Adipose tissue (tissue), 3 donors: ENCODE measurements around the gene ACY1. TPM values are rescaled to one million over a fixed set of nuclear protein-coding genes. Genes with fewer than 3 reads are reported as not detected.

Source experiments
- H3K27ac ChIP-seq: one replicate; pipeline ENCODE4 v1.5.1; 2013; ENCODE audit warnings: low read depth, low read length
- WGBS, 3 donors: extraction: QIAGEN DNeasy Blood & Tissue Kit; methylation state at CpG; one replicate each; pipeline ENCODE4 v1.1.7; 2013; 5-methylcytosine and 5-hydroxymethylcytosine counted together
- polyA plus RNA-seq, 3 donors: library from polyadenylated mRNA; stranded (reverse); fragments of 200-250 nt; gene quantifications; one replicate each; pipeline ENCODE4 v1.2.3, GENCODE V29; 2013
- donor health status: healthy with polysubstance abuse.
- donor health status: Bipolar disorder and iron deficiency.
- donor health status: healthy.

ACY1 gene
- polyA plus RNA-seq, 3 donors, result 22.6 to 73.7 (median 46.8) TPM

- WGBS, 3 donors, result 82 to 91% (median 84%) methylated on average over 18 of the region's 18 CpGs
- H3K27ac ChIP-seq, result no peak overlapping the region
Observed at GRCh38 chr3:51945031-51945840, 38.1 kb upstream of the ACY1 start.

DNA sequence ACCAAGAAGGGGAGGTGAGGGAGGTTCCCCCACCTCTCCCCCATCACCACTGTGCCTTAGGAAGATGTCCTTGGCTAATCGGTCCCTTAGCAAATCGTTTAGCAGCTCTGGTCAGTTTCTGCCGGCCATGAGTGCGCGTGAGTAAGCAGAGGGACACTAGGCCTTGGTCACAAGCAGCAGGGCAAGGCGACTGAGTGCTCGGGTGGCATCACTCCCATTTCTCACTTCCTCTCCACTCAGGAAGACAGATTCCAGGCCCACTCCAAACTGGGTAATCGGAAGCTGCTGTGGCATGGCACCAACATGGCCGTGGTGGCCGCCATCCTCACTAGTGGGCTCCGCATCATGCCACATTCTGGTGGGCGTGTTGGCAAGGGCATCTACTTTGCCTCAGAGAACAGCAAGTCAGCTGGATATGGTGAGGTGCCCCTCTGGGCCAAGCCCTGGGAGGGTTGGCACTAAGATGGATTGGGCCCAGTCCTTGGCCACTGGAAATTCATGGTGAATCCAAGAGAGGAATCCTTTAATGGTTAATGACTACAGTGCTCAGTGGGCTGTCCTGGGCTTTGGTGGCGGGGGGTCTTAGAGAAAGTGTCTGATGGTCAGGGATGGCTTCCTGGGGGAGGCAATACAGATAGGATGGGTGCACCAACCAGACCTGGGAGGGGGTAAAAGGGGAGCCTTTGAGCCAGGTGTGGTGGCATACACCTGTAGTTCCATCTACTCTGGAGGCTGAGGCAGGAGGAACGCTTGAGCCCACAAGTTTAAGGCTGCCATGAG lies 37.2 kb upstream of the ACY1 start:
- H3K27ac ChIP-seq, result no peak overlapping the region
- WGBS, 3 donors, result 89 to 93% (median 91%) methylated on average over 14 of the region's 14 CpGs

DNA sequence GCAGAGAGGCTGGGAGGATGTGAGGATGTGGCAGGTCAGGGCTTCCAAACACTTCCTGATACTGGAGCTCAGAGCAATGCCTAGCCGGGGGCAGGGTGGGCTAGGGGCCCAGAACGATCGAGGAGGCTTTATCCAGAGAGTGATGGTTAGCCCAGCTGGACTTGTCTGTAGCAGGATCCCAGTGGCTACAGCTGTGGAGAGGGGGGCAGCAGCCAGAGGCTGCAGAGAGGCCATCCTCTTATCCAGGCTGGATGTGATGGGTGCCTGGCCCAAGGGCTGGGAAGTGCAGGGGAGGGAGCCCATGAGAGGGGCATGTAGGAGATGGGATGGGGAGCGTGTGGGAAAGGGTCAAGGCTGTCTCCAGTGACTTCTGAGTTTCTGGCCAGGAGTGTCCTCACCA lies 36.5 kb upstream of the ACY1 start:
- H3K27ac ChIP-seq, result no peak overlapping the region
- 75 to 83% (median 80%) methylated on average over 4 of the region's 4 CpGs for WGBS, 3 donors

DNA sequence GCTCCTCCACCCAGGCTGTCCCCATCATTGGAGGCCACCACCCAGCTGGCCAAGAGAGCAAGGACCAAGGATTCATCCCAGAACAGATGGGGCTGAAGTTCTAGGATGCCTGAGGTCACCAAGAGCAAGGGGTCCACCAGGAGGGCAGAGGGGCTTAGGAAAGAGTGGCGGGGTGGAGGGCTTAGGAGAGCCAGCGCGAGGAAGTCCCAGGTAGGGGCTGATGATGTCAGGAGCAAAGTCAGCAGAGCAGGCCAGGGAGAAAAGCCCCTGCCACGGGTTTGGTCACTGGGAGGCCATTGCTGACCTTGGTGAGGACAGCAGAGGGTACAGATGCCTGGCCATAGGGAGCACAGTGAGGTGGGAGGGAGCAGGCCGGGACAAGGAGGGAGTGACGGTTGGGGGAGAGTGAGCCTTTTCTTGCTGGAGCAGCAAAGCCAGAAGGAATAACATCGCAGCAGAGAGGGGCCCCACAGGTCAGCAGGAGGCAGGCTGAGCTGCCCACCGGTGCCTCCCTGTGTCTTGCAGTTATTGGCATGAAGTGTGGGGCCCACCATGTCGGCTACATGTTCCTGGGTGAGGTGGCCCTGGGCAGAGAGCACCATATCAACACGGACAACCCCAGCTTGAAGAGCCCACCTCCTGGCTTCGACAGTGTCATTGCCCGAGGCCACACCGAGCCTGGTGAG lies 36.0 kb upstream of the ACY1 start:
- 68 to 85% (median 82%) methylated on average over 11 to 13 of the region's 13 CpGs for WGBS, 3 donors
- H3K27ac ChIP-seq, result no peak overlapping the region

DNA sequence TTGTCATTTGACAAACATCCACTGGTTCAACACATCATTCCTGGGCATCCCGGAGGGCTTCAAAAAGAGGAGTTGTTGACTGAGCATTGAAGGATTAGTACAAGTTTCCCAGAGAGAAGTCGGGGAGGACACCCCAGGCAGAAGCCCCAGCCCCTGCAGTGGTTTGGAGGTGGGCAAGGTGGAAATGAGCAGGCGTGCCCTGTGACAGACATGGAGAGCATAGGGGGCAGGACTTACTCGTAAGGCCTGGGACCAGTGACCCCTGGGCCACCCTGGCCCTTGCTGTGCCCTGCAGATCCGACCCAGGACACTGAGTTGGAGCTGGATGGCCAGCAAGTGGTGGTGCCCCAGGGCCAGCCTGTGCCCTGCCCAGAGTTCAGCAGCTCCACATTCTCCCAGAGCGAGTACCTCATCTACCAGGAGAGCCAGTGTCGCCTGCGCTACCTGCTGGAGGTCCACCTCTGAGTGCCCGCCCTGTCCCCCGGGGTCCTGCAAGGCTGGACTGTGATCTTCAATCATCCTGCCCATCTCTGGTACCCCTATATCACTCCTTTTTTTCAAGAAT lies 35.2 kb upstream of the ACY1 start:
- WGBS, 3 donors, result 89 to 91% (median 91%) methylated on average over 10 of the region's 10 CpGs

DNA sequence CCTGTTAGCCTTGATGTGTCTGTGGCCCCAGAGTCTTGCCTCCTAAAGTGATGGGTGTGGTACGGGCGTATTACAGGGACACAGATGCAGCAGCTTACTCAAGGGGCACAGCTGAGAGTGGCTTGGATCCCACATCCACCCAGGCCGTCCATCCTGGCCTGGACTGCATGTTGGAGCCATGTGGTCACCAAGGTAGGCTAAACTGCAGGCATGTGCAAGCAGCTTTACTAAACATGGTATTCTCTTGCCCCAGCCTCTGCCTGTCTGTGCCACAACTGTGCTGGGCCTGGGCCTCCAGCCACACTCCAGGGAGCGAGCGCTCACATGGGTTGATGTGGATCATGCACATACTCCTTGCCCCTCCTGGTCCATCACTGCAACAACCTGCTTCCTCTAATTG lies 34.2 kb upstream of the ACY1 start:
- H3K27ac ChIP-seq, result no peak overlapping the region
- 81 to 94% (median 90%) methylated on average over 5 of the region's 5 CpGs for WGBS, 3 donors

More for the DNA sequence above, 35.2 kb upstream of the ACY1 start:
- H3K27ac ChIP-seq, result no peak overlapping the region

DNA sequence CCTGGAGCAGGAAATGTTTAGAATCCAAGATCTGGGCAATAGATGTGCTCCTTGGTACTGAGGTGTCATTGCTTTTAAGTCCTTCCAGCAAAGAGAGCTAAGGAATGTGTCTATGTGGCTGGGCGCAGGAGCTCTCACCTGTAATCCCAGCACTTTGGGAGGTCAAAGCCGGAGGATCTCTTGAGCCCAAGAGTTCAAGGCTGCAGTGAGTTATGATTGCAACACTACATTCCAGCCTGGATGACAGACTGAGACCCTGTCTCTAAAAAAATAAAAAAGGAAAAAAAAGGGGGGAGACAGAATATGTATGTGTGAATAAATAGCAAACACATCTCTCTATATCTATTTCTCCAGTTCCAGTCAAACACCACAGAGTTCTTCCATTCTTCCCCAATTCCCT lies 32.4 kb upstream of the ACY1 start:
- no peak overlapping the region for H3K27ac ChIP-seq
- 79 to 94% (median 92%) methylated on average over 2 of the region's 2 CpGs for WGBS, 3 donors

- WGBS, 3 donors, result 45 to 67% (median 51%) methylated on average over 3 of the region's 3 CpGs
- H3K27ac ChIP-seq, result no peak overlapping the region
Observed at GRCh38 chr3:51953445-51953844, 29.9 kb upstream of the ACY1 start.

DNA sequence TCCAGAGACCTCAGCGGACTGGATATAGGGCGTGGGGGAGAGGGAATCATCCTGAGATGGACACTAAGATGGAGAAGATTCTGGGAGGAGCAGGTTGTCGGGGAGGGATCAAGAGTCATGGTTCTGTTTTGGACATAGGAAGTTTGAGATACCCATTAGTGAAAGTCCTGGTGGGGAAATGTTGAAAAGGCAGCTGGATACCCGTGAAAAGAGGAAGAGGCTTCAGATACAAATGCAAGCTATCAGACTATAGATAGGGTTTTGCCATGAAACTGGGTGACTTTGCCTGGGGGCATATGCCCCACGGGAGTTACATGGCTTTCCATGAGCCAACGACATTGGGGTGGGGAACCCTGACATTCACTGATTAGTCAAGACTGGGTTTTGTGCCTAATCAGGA lies 29.2 kb upstream of the ACY1 start:
- no peak overlapping the region for H3K27ac ChIP-seq
- 60 to 79% (median 73%) methylated on average over 6 of the region's 6 CpGs for WGBS, 3 donors

DNA sequence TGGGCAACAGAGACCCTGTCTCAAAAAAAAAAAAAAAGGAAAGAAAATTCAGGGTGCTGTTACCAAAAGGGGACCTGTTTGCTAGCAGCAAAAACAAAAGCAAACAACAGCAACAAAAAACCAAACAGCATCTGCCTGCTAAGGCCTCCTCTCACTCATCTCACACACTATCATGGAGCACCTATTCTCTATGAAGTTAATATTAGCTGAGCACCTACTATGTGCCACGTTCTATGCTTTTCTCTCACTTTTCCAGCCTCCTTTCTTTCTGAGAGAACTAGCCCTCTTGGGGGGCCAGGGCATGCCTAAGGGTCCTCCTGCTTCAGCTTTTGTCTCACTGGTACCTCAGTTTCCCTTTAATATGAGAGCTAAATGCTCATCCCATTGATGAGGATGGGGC lies 28.6 kb upstream of the ACY1 start:
- no peak overlapping the region for H3K27ac ChIP-seq
- WGBS, 3 donors, result 67 to 89% (median 76%) methylated on average over 1 of the region's 1 CpG

DNA sequence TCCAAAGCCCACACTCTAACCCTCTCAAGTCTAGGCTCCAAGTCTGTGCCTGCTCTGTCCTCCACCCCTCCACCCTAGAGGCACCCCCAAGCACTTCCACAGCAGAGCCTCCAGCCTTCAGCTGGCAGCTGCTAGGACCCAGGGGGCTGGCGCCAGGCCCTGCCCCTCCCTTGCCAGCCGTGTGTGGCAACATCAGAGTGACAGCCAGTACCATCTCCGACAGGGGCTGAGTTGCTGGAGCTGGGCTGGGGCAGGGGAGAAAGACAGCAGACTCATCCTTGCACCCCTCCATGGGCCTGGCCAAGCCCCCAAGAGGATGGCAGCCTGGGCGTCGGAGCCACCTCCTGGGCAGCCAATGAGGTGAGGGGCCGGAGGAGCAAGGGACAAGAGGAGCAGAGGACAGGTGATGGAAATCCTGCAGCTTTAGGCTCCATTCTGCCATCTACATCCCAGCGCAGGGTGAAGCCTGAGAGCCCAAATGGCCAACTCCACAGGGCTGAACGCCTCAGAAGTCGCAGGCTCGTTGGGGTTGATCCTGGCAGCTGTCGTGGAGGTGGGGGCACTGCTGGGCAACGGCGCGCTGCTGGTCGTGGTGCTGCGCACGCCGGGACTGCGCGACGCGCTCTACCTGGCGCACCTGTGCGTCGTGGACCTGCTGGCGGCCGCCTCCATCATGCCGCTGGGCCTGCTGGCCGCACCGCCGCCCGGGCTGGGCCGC lies 28.0 kb upstream of the ACY1 start, which contains the start of gene GPR62:
GPR62 (plus strand) TSS at position 207 of the 718 bp plus-strand sequence; CDS start at position 479, 272 bp downstream.
- H3K27ac ChIP-seq, result no peak within 1 kb of the TSS
- 26 to 37% (median 26%) methylated on average over 30 to 33 of the region's 33 CpGs for WGBS, 3 donors

DNA sequence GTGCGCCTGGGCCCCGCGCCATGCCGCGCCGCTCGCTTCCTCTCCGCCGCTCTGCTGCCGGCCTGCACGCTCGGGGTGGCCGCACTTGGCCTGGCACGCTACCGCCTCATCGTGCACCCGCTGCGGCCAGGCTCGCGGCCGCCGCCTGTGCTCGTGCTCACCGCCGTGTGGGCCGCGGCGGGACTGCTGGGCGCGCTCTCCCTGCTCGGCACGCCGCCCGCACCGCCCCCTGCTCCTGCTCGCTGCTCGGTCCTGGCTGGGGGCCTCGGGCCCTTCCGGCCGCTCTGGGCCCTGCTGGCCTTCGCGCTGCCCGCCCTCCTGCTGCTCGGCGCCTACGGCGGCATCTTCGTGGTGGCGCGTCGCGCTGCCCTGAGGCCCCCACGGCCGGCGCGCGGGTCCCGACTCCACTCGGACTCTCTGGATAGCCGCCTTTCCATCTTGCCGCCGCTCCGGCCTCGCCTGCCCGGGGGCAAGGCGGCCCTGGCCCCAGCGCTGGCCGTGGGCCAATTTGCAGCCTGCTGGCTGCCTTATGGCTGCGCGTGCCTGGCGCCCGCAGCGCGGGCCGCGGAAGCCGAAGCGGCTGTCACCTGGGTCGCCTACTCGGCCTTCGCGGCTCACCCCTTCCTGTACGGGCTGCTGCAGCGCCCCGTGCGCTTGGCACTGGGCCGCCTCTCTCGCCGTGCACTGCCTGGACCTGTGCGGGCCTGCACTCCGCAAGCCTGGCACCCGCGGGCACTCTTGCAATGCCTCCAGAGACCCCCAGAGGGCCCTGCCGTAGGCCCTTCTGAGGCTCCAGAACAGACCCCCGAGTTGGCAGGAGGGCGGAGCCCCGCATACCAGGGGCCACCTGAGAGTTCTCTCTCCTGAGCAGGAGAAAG lies 27.2 kb upstream of the ACY1 start:
- no peak overlapping the region for H3K27ac ChIP-seq
- WGBS, 3 donors, result 5 to 6% (median 6%) methylated on average over 74 to 97 of the region's 97 CpGs

- H3K27ac ChIP-seq, result no peak overlapping the region
- 94 to 96% (median 96%) methylated on average over 15 of the region's 15 CpGs for WGBS, 3 donors
Observed at GRCh38 chr3:51957520-51958205, 25.7 kb upstream of the ACY1 start.

GRCh38 chr3:51958603-51959521 lies 24.5 kb upstream of the ACY1 start:
- 93 to 97% (median 96%) methylated on average over 20 of the region's 20 CpGs for WGBS, 3 donors
- H3K27ac ChIP-seq, result no peak overlapping the region

- 97 to 99% (median 99%) methylated on average over 7 of the region's 7 CpGs for WGBS, 3 donors
- H3K27ac ChIP-seq, result no peak overlapping the region
Observed at GRCh38 chr3:51959651-51960050, 23.7 kb upstream of the ACY1 start.

GRCh38 chr3:51960386-51960785 lies 22.9 kb upstream of the ACY1 start:
- 83 to 88% (median 84%) methylated on average over 10 of the region's 10 CpGs for WGBS, 3 donors
- H3K27ac ChIP-seq, result no peak overlapping the region
